Liver (tissue), 3 donors: Measurements from ENCODE around the gene EXOSC5.

Experiments
- MAX ChIP-seq: IDR thresholded peaks from 2 replicates; pipeline ENCODE4 v1.6.1; 2016; ENCODE audit warnings: antibody characterized with exemption
- TAF1 ChIP-seq: conservative IDR thresholded peaks from 2 replicates; pipeline ENCODE4 v1.6.1; 2016; ENCODE audit warnings: antibody characterized with exemption, mild to moderate bottlenecking
- ZBTB33 ChIP-seq: IDR thresholded peaks from 2 replicates; pipeline ENCODE4 v1.6.1; 2016; ENCODE audit warnings: antibody characterized with exemption
- TF ChIP-seq, protein P1 (sequence below): fragments of 150-350 bp; IDR thresholded peaks from 2 replicates; pipeline ENCODE4 v1.5.1; 2017; ENCODE audit warnings: improper control_type of control experiment, low read depth, low read length; ENCODE audit not compliant: missing input control
- donor health status: healthy.
- donor health status: healthy.

DNA sequence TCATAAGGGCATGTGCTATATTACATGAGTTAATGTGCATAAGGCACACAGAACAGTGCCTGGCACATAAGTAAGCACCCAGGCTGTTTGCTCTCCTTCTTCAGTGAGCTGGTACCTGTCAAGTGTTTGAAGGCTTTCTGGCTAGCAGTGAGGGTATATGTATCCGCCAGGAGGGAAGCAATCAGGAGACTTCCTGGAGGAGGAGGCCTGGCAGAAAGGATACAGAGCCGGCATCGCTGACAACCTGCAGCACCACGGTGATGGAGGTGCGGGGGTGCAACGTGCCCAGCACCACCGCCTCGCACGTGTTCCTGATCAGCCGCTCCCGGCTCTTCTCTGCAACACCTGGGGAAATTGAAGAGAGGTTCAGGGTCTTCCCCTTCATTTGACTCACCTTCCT lies 5.5 kb downstream of the EXOSC5 start:
- TF ChIP-seq, protein P1, sequence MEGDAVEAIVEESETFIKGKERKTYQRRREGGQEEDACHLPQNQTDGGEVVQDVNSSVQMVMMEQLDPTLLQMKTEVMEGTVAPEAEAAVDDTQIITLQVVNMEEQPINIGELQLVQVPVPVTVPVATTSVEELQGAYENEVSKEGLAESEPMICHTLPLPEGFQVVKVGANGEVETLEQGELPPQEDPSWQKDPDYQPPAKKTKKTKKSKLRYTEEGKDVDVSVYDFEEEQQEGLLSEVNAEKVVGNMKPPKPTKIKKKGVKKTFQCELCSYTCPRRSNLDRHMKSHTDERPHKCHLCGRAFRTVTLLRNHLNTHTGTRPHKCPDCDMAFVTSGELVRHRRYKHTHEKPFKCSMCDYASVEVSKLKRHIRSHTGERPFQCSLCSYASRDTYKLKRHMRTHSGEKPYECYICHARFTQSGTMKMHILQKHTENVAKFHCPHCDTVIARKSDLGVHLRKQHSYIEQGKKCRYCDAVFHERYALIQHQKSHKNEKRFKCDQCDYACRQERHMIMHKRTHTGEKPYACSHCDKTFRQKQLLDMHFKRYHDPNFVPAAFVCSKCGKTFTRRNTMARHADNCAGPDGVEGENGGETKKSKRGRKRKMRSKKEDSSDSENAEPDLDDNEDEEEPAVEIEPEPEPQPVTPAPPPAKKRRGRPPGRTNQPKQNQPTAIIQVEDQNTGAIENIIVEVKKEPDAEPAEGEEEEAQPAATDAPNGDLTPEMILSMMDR = no peak
- TF ChIP-seq ZBTB33 (no peak), MAX (no peak), TAF1 (no peak)
